Ovary (tissue), 3 donors: ENCODE data around the gene PTPRJ.

ENCODE experiments used
- EP300 ChIP-seq: sonication (generic); formaldehyde crosslinking; IDR thresholded peaks from one replicate; pipeline ENCODE4 v1.6.1; 2017; ENCODE audit warnings: antibody characterized with exemption
- POLR2A ChIP-seq: fragments of 450-650 bp; IDR thresholded peaks from one replicate; pipeline ENCODE4 v1.6.1; 2017; ENCODE audit warnings: antibody characterized with exemption, mild to moderate bottlenecking, moderate library complexity
- TF ChIP-seq, protein P1 (sequence below), 3 donors: fragments of 450-650 bp in 2 of 3; fragments of 200-600 bp in 1 of 3; IDR thresholded peaks; one replicate each; pipeline versions ENCODE4 v1.5.1 to v1.8.0; 2016 to 2022; ENCODE audit warnings: antibody characterized with exemption in 3 of 3, mild to moderate bottlenecking in 1 of 3
- donor health status: DM: no; HTN: no; CAD: no.

- TF ChIP-seq POLR2A (no peak), EP300 (no peak)
- TF ChIP-seq, protein P1, sequence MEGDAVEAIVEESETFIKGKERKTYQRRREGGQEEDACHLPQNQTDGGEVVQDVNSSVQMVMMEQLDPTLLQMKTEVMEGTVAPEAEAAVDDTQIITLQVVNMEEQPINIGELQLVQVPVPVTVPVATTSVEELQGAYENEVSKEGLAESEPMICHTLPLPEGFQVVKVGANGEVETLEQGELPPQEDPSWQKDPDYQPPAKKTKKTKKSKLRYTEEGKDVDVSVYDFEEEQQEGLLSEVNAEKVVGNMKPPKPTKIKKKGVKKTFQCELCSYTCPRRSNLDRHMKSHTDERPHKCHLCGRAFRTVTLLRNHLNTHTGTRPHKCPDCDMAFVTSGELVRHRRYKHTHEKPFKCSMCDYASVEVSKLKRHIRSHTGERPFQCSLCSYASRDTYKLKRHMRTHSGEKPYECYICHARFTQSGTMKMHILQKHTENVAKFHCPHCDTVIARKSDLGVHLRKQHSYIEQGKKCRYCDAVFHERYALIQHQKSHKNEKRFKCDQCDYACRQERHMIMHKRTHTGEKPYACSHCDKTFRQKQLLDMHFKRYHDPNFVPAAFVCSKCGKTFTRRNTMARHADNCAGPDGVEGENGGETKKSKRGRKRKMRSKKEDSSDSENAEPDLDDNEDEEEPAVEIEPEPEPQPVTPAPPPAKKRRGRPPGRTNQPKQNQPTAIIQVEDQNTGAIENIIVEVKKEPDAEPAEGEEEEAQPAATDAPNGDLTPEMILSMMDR (IDR thresholded peaks at IDR 0.05): no peak
These were observed 21.2 kb downstream of the PTPRJ start for GRCh38 chr11:48001438-48002021.
